Activated T-helper 1 cell treated with Interleukin-2 at 50 U/mL for 16 hours (primary cell): ENCODE results near the gene LRRC73.
"Not testable (repeated sequence)": the region's sequence is repeated elsewhere in the genome, so short reads cannot be mapped to it uniquely, and the experiment has no call there.

ENCODE experiments used
- DNase-seq: peaks from one replicate; pipeline ENCODE4 v3.0.0-alpha.2; 2020; ENCODE audit warnings: low read depth

LRRC73 gene

GRCh38 chr6:43461936-43462335 is 48.2 kb downstream of the LRRC73 start:
- DNase-seq: no peak

DNA sequence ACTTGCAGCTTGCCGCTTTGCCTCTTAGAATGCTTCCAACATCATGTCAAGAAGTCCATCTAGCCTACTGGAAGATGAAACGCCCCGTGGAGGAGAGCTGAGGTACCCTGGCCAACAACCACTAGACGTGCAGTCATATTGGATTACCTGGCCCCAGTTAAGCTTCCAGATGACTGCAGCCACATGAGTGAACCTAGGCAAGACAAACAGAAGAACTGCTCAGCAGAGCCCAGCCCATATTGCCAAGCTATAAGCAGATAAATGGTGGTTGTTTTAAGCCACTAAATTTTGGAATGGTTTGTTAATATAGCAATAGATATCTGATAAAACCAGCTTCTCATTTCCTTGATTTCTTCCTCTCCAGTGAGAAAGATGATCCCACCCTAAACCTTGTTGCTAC is 50.1 kb downstream of the LRRC73 start:
- no peak for DNase-seq

- no peak for DNase-seq
Measured at GRCh38 chr6:43459535-43459934, 50.6 kb downstream of the LRRC73 start.

DNA sequence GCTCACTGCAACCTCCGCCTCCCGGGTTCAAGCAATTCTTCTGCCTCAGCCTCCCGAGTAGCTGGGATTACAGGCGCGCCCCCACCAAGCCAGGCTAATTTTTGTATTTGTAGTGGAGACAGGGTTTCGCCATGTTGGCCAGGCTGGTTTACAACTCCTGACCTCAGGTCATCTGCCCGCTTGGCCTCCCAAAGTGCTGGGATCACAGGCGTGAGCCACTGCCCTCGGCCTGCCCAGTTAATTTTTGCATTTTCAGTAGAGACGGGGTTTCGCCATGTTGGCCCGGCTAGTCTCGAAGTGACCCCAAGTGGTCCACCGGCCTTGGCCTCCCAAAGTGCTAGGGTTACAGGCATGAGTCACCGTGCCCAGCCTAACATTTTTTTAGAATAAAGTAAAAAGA is 52.0 kb downstream of the LRRC73 start:
- DNase-seq: not testable (repeated sequence)

- no peak for DNase-seq
Measured at GRCh38 chr6:43457643-43458042, 52.5 kb downstream of the LRRC73 start.
